Right lobe of liver (tissue), 6 donors: ENCODE data around the gene BORCS8. TPM values are rescaled to one million over a fixed set of nuclear protein-coding genes. Genes with fewer than 3 reads are reported as not detected.

ENCODE experiments used
- ATAC-seq, 4 donors: fragments of 200-7000 bp; cut with Tn5 transposase; one replicate each; pipeline ENCODE4 v1.9.1; 2020; ENCODE audit warnings: mild to moderate bottlenecking in 4 of 4, moderate library complexity in 4 of 4
- DNase-seq, 3 donors: peaks; one replicate each; pipeline ENCODE4 v3.0.0-alpha.2; 2020
- H3K27ac ChIP-seq, 3 donors: fragments of 200-600 bp; one replicate each; pipeline ENCODE4 v1.8.0; 2022
- H3K27me3 ChIP-seq, 2 donors: fragments of 200-600 bp; one replicate each; pipeline ENCODE4 v1.8.0; 2022
- H3K36me3 ChIP-seq, 4 donors: fragments of 200-600 bp; sonication (generic) in 1 of 4; one replicate each; pipeline versions ENCODE4 v1.5.1 to v1.8.0; 2017 to 2022; ENCODE audit warnings: control low read depth in 1 of 4
- H3K4me1 ChIP-seq, 4 donors: fragments of 200-600 bp; sonication (generic) in 1 of 4; one replicate each; pipeline versions ENCODE4 v1.5.1 to v1.8.0; 2017 to 2022; ENCODE audit warnings: control low read depth in 1 of 4
- H3K4me3 ChIP-seq, 3 donors: fragments of 200-600 bp; one replicate each; pipeline ENCODE4 v1.8.0; 2022
- H3K9me3 ChIP-seq, 4 donors: fragments of 200-600 bp; sonication (generic) in 1 of 4; one replicate each; pipeline versions ENCODE4 v1.5.1 to v1.8.0; 2017 to 2022; ENCODE audit warnings: control low read depth in 1 of 4
- POLR2A ChIP-seq: fragments of 450-650 bp; IDR thresholded peaks from one replicate; pipeline ENCODE4 v1.6.1; 2017; ENCODE audit warnings: antibody characterized with exemption, mild to moderate bottlenecking
- whole genome bisulfite sequencing: methylation state at CpG from one replicate; pipeline ENCODE4 v1.1.6; 2018; ENCODE audit warnings: low coverage, low lambda C conversion rate; ENCODE audit not compliant: insufficient coverage; ENCODE audit errors: missing lambda C conversion rate; 5-methylcytosine and 5-hydroxymethylcytosine counted together
- intact Hi-C, 2 donors: fragments of 100-400 bp; cut with DNase I; formaldehyde crosslinking; loops; one replicate each; pipeline versions ENCODE4 v1.11.2 to v1.14.1; 2022
- total RNA-seq, 6 experiments: library from RNA; depleted of rRNA in 2 of 6; stranded (reverse); fragments of >200 nt in 2 of 6; fragmentation: NEBNext Ultra II Directional in 3 of 6; extraction: Animal tissue kit (Norgen Biotek cat#: 25700) in 3 of 6; gene quantifications; one replicate each; pipeline versions ENCODE4 v1.1.0 to v1.2.4, GENCODE V29; 2016 to 2023
- TF ChIP-seq, protein P1 (sequence below), 4 donors: fragments of 200-600 bp in 3 of 4; fragments of 450-650 bp in 1 of 4; IDR thresholded peaks; one replicate each; pipeline versions ENCODE4 v1.5.1 to v1.8.0; 2016 to 2022; ENCODE audit warnings: antibody characterized with exemption in 4 of 4, mild to moderate bottlenecking in 2 of 4
- donor health status: DM: no; HTN: yes; CAD: no.
- donor health status: DM: no; HTN: no; CAD: no.
- donor health status: DM: no; HTN: no; CAD: no.
- donor health status: DM: no; HTN: yes; CAD: no.
- donor health status: DM: no; HTN: yes; CAD: no.

The BORCS8 gene
- total RNA-seq, 6 experiments from 2014 or later, result 6.0 to 12.2 (median 9.8) TPM

DNA sequence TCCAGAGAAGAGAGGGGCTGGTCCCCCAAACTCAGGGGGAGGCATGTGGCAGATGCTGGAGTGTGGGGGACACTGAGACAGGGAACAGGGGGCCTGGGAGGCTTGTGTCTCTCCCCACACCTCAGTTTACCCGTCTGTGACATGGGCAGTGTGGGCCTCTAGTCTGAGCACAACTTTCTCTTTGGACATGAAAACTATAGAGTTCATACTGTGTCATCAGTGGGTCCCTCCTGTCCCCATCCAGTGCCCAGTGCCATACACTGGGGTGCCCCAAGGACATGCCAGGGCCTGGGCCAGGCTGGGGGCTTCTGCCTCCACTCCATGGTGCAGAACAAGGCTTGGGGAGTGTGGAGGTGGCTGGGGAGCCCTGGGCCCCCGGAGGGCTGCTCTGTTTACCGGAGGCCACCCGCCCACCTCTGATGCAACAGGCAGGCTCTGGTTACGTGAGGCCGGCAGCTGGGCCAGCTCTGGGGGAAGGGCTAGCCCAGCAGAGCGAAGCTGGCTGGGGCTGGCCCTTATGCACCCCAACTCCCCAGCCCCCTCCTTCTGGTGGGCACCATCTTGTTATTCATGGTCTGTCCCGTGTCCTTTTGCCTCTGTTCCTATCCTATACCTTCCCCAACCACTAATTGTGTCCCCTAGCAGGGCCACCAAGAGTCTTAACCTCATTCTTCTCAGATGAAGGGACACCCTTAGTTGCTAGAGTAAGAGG lies 20.0 kb downstream of the BORCS8 start:
- Histone ChIP-seq H3K4me3 (no peak overlapping the region), H3K27me3 (no peaks in the 10 kb centered on the region), H3K27ac (no peak overlapping the region), H3K4me1 (peaks cover 0 to 23% (median 0%) of the 10 kb centered on the region in 4 donors), H3K9me3 (no peaks in the 10 kb centered on the region), H3K36me3 (no peaks in the 10 kb centered on the region)
- peak; percentile 45 to 62 (median 52) for ATAC-seq
- DNase-seq, result peak in 1 of 3 donors; percentile 48
- TF ChIP-seq, protein P1, sequence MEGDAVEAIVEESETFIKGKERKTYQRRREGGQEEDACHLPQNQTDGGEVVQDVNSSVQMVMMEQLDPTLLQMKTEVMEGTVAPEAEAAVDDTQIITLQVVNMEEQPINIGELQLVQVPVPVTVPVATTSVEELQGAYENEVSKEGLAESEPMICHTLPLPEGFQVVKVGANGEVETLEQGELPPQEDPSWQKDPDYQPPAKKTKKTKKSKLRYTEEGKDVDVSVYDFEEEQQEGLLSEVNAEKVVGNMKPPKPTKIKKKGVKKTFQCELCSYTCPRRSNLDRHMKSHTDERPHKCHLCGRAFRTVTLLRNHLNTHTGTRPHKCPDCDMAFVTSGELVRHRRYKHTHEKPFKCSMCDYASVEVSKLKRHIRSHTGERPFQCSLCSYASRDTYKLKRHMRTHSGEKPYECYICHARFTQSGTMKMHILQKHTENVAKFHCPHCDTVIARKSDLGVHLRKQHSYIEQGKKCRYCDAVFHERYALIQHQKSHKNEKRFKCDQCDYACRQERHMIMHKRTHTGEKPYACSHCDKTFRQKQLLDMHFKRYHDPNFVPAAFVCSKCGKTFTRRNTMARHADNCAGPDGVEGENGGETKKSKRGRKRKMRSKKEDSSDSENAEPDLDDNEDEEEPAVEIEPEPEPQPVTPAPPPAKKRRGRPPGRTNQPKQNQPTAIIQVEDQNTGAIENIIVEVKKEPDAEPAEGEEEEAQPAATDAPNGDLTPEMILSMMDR (IDR thresholded peaks at IDR 0.05), result no peak
- no peak for TF ChIP-seq POLR2A
- WGBS, result 26% methylated on average over 5 of the region's 8 CpGs
- intact Hi-C loops, result no loop called here

DNA sequence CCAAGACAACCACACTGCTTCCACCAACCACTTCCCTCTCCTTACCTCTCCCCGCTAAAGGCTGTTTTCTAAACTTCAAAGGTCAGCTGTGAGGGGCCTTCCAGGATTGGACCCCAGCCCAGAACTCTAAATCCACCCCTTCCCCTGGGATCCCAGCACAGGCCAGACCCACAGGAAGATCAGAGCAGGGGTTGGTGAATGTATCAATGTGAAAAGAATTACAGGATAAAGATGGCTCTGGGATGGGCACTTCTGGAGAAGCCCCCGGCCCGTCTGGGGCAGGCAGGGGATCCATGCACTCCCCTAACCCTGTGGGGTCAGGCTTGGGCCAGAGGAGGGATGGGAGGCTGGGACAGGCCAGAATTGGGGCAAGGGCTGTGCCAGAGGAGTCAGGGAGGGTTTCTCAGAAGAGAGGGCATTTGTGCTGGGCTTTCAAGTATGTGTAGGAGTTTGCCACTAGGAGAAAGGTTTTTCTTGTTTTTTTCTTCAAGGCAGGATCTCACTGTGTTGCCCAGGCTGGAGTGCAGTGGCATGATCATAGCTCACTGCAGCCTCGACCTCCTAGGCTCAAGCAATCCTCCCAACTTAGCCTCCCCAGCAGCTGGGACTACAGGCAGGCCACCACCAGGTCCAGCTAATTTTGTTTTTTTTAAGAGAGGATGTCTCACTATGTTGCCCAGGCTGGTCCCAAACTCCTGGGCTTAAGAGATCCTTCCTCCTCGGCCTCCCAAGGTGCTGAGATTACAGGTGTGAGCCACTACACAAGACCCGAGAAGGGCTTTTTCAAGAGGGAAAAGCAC lies 20.9 kb downstream of the BORCS8 start:
- Histone ChIP-seq H3K27me3 (no peaks in the 10 kb centered on the region), H3K27ac (no peak overlapping the region), H3K36me3 (no peaks in the 10 kb centered on the region), H3K9me3 (no peaks in the 10 kb centered on the region), H3K4me3 (no peak overlapping the region), H3K4me1 (peaks cover 0 to 23% (median 0%) of the 10 kb centered on the region in 4 donors)
- intact Hi-C loops, result no loop called here
- 72% methylated on average over 3 of the region's 6 CpGs for WGBS
- ATAC-seq (no peak), DNase-seq (no peak)
- no peak for TF ChIP-seq POLR2A
- TF ChIP-seq, protein P1 (IDR thresholded peaks at IDR 0.05), result no peak

DNA sequence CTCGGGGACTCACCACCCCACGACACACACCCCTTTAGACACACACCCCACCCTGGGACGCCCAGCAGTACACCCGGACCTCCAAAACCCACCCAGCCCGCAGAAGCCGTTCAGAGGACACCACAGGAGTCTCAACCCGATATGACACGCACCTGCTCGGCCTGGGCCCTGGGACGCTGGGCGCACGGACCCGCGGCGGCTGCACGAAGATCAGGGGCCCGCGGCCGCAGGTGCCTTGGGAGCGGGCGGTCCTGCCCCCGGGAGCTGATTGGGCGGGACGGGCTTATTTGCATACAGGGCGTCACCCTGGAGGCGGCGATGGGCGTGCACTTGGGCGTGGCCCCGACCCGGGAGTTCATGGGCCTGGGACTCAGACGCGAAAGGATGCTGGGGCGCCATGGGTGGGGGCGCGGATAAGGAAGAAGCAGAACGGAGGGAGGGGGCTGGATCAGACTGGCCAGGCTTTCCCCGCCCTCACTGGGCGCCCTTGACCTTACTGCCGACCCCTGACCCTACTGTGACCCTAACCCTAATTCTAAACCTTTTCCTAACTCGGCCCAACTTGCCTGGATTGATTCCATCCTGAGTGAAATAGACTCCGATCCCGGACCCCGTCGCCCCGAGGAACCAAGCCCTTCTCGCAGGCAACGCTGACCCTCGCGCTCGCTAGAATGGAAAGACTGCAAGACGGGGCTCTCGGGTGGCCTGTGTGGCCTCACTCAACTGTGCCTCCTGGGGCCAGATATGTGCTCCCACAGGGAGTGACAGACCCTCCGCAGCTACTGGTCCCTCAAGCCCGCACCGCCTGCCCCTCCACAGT lies 21.7 kb downstream of the BORCS8 start, which contains the start of gene MEF2B:
Gene MEF2B (minus strand): TSS at position 211 of the 820 bp plus-strand sequence. CDS start 19,528 bp downstream, outside the sequence.
- intact Hi-C loops, result no loop called here
- DNase-seq (peak; percentile 72 to 83 (median 82)), ATAC-seq (peak; percentile 78 to 93 (median 90))
- Histone ChIP-seq H3K4me3 (no peak within 1 kb of the TSS), H3K9me3 (no peaks in the 10 kb centered on the region), H3K27me3 (no peaks in the 10 kb centered on the region), H3K4me1 (peaks cover 0 to 23% (median 0%) of the 10 kb centered on the region in 4 donors), H3K27ac (no peak within 1 kb of the TSS), H3K36me3 (no peaks in the 10 kb centered on the region)
- WGBS, result 19% methylated on average over 23 of the region's 56 CpGs
- TF ChIP-seq, protein P1 (IDR thresholded peaks at IDR 0.05), result no peak

DNA sequence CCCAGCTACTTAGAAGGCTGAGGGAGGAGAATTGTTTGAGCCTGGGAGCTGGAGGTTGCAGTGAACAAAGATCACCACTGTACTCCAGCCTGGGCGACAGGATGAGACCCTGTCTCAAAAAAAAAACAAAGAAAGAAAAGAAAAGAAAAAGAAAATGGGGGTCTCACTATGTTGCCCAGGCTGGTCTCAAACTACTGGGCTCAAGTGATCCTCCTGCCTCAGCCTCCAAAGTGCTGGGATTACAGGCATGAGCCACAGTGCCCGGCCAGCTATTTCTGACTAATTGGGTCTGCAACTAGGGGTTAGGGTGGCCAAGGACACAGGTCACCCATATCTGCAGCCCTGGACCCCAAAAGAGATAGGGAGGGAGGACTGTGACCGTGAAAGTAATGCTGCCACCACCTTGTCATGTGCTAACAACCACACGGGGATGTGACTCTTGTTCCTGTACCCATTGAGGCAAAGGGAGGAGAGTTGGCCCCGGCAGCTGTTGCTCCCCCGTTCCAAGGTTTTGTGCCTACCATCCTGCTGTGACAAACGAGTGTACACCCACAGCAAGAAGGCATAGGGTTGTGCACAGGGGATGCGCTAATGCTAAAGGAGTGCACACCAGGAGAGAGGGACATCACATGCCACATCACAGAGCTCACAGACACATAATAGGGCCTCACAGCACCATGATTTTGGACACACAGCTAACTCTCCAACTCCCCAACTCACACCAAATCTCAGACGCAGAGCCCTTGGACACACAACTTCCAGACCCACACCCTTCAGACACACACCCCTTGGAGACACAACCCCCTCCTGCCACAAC lies 22.5 kb downstream of the BORCS8 start:
- WGBS, result 71% methylated on average over 2 of the region's 9 CpGs
- H3K4me1 ChIP-seq, result peaks cover 0 to 16% (median 0%) of the 10 kb centered on the region in 4 donors
- TF ChIP-seq POLR2A, result no peak
- TF ChIP-seq, protein P1 (IDR thresholded peaks at IDR 0.05), result no peak
- DNase-seq (no peak), ATAC-seq (no peak)
- H3K9me3 ChIP-seq, result no peaks in the 10 kb centered on the region
- no peak overlapping the region for H3K4me3 ChIP-seq
- no peak overlapping the region for H3K27ac ChIP-seq
- no peaks in the 10 kb centered on the region for H3K36me3 ChIP-seq
- intact Hi-C loops, result no loop called here
- H3K27me3 ChIP-seq, result no peaks in the 10 kb centered on the region
